Naive thymus-derived CD8-positive, alpha-beta T cell (primary cell): Measurements from ENCODE around the gene ZNF222. TPM values are rescaled to one million over a fixed set of nuclear protein-coding genes. Genes with fewer than 3 reads are reported as not detected.

Experiments used
- ATAC-seq, 2 donors: fragments of 150-1000 bp; cut with Tn5 transposase in 1 of 2; sonication (Bioruptor Pico), chemical (Tn5 transposase) in 1 of 2; 1 replicate in 1 of 2; 2 replicates in 1 of 2; pipeline ENCODE4 v1.10.0; 2021; ENCODE audit warnings: mild to moderate bottlenecking in 2 of 2, moderate library complexity in 2 of 2
- POLR2A ChIA-PET: fragments of 350-600 bp; sonication (Branson Sonifier 250); formaldehyde crosslinking; loops from one replicate; lab custom pipeline; 2021; ENCODE audit warnings: antibody characterized with exemption; lab: Charles Lee
- DNase-seq, 10 donors: peaks; one replicate each; pipeline versions ENCODE4 v3.0.0 to v3.0.0-alpha.2; 2020 to 2022
- H3K27ac Mint-ChIP-seq, 10 donors: one replicate each; pipeline ENCODE4 v1.8.0; 2020 to 2022; ENCODE audit warnings: mild to moderate bottlenecking in 10 of 10, mixed read lengths in 10 of 10, moderate library complexity in 4 of 10, inconsistent platforms in 1 of 10
- H3K27me3 Mint-ChIP-seq, 5 donors: one replicate each; pipeline ENCODE4 v1.8.0; 2021 to 2022; ENCODE audit warnings: mixed read lengths in 5 of 5
- H3K36me3 Mint-ChIP-seq, 3 donors: one replicate each; pipeline ENCODE4 v1.8.0; 2020 to 2022; ENCODE audit warnings: mixed read lengths in 3 of 3, mild to moderate bottlenecking in 2 of 3, inconsistent platforms in 1 of 3
- H3K4me1 Mint-ChIP-seq, 4 donors: one replicate each; pipeline ENCODE4 v1.8.0; 2021 to 2022; ENCODE audit warnings: mixed read lengths in 4 of 4
- H3K4me3 Mint-ChIP-seq, 10 donors: one replicate each; pipeline ENCODE4 v1.8.0; 2020 to 2022; ENCODE audit warnings: mild to moderate bottlenecking in 10 of 10, mixed read lengths in 10 of 10, moderate library complexity in 6 of 10, inconsistent platforms in 1 of 10
- H3K9me3 Mint-ChIP-seq, 9 donors: one replicate each; pipeline ENCODE4 v1.8.0; 2020 to 2022; ENCODE audit warnings: mixed read lengths in 9 of 9, mild to moderate bottlenecking in 3 of 9, inconsistent platforms in 1 of 9, moderate library complexity in 1 of 9
- polyA plus RNA-seq, 3 donors: library from polyadenylated mRNA; unstranded; fragments of 300-500 nt; fragmentation: Illumina TruSeq; gene quantifications; one replicate each; pipeline ENCODE4 v1.2.3, GENCODE V29; 2021
- total RNA-seq, 8 experiments: library from RNA in 2 of 8; stranded (reverse) in 2 of 8; gene quantifications; one replicate each; pipeline ENCODE4 v1.2.3 and lab custom pipeline; 2021 to 2026

The ZNF222 gene
- total and polyA plus RNA-seq, 5 experiments from 2014 or later: 0.99 to 9.2 (median 3.9) TPM

- H3K4me3 Mint-ChIP-seq: peak overlapping the region in 1 of 10 donors; percentile 23
- no peaks in the 10 kb centered on the region for H3K27me3 Mint-ChIP-seq
Observed at GRCh38 chr19:44007473-44007872, 17.7 kb upstream of the ZNF222 start.

DNA sequence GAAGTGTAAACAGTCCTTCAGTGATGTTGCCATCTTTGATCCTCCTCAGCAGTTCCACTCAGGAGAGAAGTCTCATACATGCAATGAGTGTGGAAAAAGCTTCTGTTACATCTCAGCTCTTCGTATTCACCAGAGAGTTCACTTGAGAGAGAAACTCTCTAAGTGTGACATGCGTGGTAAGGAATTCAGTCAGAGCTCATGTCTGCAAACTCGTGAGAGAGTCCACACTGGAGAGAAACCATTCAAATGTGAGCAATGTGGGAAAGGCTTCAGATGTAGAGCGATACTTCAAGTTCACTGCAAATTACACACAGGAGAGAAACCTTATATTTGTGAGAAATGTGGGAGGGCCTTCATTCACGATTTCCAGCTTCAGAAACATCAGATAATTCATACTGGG lies 14.7 kb upstream of the ZNF222 start:
- H3K4me1 Mint-ChIP-seq: peaks cover 0 to 10% (median 0%) of the 10 kb centered on the region in 4 donors
- ATAC-seq (no peak), DNase-seq (no peak)
- no peaks in the 10 kb centered on the region for H3K27me3 Mint-ChIP-seq
- peaks cover 65 to 92% (median 87%) of the 10 kb centered on the region in 3 donors for H3K36me3 Mint-ChIP-seq
- POLR2A ChIA-PET: no interaction called here
- H3K27ac Mint-ChIP-seq: no peak overlapping the region
- peaks cover 29 to 99% (median 84%) of the 10 kb centered on the region in 9 donors for H3K9me3 Mint-ChIP-seq
- H3K4me3 Mint-ChIP-seq: no peak overlapping the region

More at GRCh38 chr19:44007473-44007872, 17.7 kb upstream of the ZNF222 start:
- Mint-ChIP-seq H3K9me3 (peaks cover 26 to 81% (median 59%) of the 10 kb centered on the region in 9 donors), H3K4me1 (peaks cover 6 to 26% (median 15%) of the 10 kb centered on the region in 4 donors), H3K36me3 (peaks cover 67 to 71% (median 69%) of the 10 kb centered on the region in 3 donors), H3K27ac (no peak overlapping the region)
- DNase-seq (no peak), ATAC-seq (no peak)
- POLR2A ChIA-PET: no interaction called here

DNA sequence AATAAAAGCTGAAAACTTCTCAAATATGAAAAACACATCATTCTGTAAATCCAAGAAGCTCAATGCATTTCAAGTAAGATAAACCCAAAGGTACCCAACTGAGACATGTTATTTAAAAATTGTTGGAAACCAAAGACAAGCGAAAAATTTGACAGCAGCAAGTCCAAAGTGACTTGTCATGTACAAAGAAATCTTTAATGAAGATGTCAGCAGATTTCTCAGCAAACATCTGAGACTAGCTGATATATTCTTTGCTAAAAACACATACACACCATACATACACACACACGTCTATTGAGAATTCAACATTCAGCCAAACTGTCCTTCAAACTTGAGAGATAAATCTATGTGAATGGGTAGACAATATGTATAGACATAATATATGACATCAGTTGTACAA lies 5.7 kb upstream of the ZNF222 start:
- POLR2A ChIA-PET: interaction anchor here (0.8 kb wide), 1 partner anchor 16 kb away, joined by 3 read pairs; no protein-coding TSS in a partner anchor
- peaks cover 0 to 27% (median 18%) of the 10 kb centered on the region in 5 donors for H3K27me3 Mint-ChIP-seq
- H3K27ac Mint-ChIP-seq: no peak overlapping the region
- ATAC-seq (no peak), DNase-seq (no peak)
- peaks cover 0 to 61% (median 41%) of the 10 kb centered on the region in 3 donors for H3K36me3 Mint-ChIP-seq
- peaks cover 0 to 1% (median under 1%) of the 10 kb centered on the region in 4 donors for H3K4me1 Mint-ChIP-seq
- H3K9me3 Mint-ChIP-seq: peaks cover 15 to 77% (median 51%) of the 10 kb centered on the region in 9 donors
- H3K4me3 Mint-ChIP-seq: no peak overlapping the region

GRCh38 chr19:44021221-44021620 lies 4.0 kb upstream of the ZNF222 start:
- H3K27me3 Mint-ChIP-seq: peaks cover 0 to 27% (median 18%) of the 10 kb centered on the region in 5 donors
- POLR2A ChIA-PET: no interaction called here
- ATAC-seq (no peak), DNase-seq (no peak)
- peaks cover 14 to 18% (median 16%) of the 10 kb centered on the region in 4 donors for H3K4me1 Mint-ChIP-seq
- H3K9me3 Mint-ChIP-seq: peaks cover 5 to 72% (median 45%) of the 10 kb centered on the region in 9 donors
- H3K4me3 Mint-ChIP-seq: no peak overlapping the region
- H3K27ac Mint-ChIP-seq: no peak overlapping the region
- H3K36me3 Mint-ChIP-seq: peaks cover 4 to 53% (median 41%) of the 10 kb centered on the region in 3 donors

- peak overlapping the region; percentile 82 to 98 (median 94) for H3K27ac Mint-ChIP-seq
- DNase-seq (no peak), ATAC-seq (no peak)
- H3K27me3 Mint-ChIP-seq: peaks cover 0 to 12% (median 6%) of the 10 kb centered on the region in 5 donors
- peaks cover 16 to 35% (median 25%) of the 10 kb centered on the region in 4 donors for H3K4me1 Mint-ChIP-seq
- peaks cover 37 to 52% (median 51%) of the 10 kb centered on the region in 3 donors for H3K36me3 Mint-ChIP-seq
- POLR2A ChIA-PET: interaction anchor here (1.5 kb wide), 1 partner anchor 26 kb away, joined by 6 read pairs; the partner anchor contains the start of gene ZNF223
- H3K9me3 Mint-ChIP-seq: peaks cover 0 to 64% (median 41%) of the 10 kb centered on the region in 9 donors
- H3K4me3 Mint-ChIP-seq: peak overlapping the region; percentile 96 to 100 (median 99)
Observed at GRCh38 chr19:44024900-44025216, 321 bp upstream of the ZNF222 start.

GRCh38 chr19:44026622-44027021 lies 1.4 kb downstream of the ZNF222 start:
- no peak for ATAC-seq
- Mint-ChIP-seq H3K9me3 (peaks cover 0 to 65% (median 40%) of the 10 kb centered on the region in 9 donors), H3K4me3 (peak overlapping the region in 9 of 10 donors; percentile 28 to 100 (median 97)), H3K27me3 (no peaks in the 10 kb centered on the region), H3K4me1 (peaks cover 16 to 35% (median 25%) of the 10 kb centered on the region in 4 donors), H3K36me3 (peaks cover 52 to 64% (median 54%) of the 10 kb centered on the region in 3 donors), H3K27ac (peak overlapping the region in 2 of 10 donors; percentile 18 to 81)
- DNase-seq: no peak
- POLR2A ChIA-PET: no interaction called here

GRCh38 chr19:44032001-44032610 lies 6.9 kb downstream of the ZNF222 start:
- Mint-ChIP-seq H3K27ac (no peak overlapping the region), H3K4me1 (peaks cover 0 to 12% (median 6%) of the 10 kb centered on the region in 4 donors)
- POLR2A ChIA-PET: no interaction called here

DNA sequence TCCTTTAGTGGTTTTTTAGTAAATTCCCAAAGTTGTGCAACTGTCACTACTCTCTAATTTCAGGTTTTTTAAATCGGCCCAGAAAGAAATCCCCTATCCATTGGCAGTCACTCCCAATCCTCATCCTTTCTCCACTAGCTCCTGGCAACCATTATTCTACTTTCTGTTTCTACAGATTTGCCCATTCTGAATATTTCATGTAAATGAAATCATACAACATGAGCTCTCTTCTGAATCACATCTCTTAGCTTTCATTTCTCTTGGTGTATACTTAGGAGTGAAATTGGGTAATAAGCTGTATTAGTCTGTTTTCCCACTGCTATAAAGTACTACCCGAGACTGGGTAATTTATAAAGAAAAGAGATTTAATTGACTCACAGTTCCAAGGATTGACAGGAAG lies 17.0 kb downstream of the ZNF222 start:
- Mint-ChIP-seq H3K36me3 (peaks cover 0 to 69% (median 19%) of the 10 kb centered on the region in 3 donors), H3K27ac (no peak overlapping the region), H3K4me3 (no peak overlapping the region), H3K4me1 (no peaks in the 10 kb centered on the region), H3K9me3 (peaks cover 24 to 86% (median 55%) of the 10 kb centered on the region in 9 donors), H3K27me3 (peaks cover 5 to 33% (median 16%) of the 10 kb centered on the region in 5 donors)
- DNase-seq (no peak), ATAC-seq (no peak)
- POLR2A ChIA-PET: no interaction called here

More at GRCh38 chr19:44032001-44032610, 6.9 kb downstream of the ZNF222 start:
- Mint-ChIP-seq H3K4me3 (no peak overlapping the region), H3K36me3 (peaks cover 56 to 80% (median 75%) of the 10 kb centered on the region in 3 donors), H3K9me3 (peaks cover 17 to 97% (median 72%) of the 10 kb centered on the region in 9 donors), H3K27me3 (no peaks in the 10 kb centered on the region)
- ATAC-seq: no peak
- DNase-seq: no peak

GRCh38 chr19:44050740-44051649 lies 25.8 kb downstream of the ZNF222 start:
- ATAC-seq (peak; percentile 70 to 75), DNase-seq (peak in 2 of 10 donors; percentile 13 to 15)
- Mint-ChIP-seq H3K4me3 (peak overlapping the region; percentile 91 to 99 (median 96)), H3K27ac (peak overlapping the region; percentile 67 to 94 (median 86)), H3K36me3 (peaks cover 22 to 44% (median 35%) of the 10 kb centered on the region in 3 donors), H3K9me3 (peaks cover 13 to 42% (median 26%) of the 10 kb centered on the region in 9 donors), H3K4me1 (peaks cover 13 to 32% (median 22%) of the 10 kb centered on the region in 4 donors), H3K27me3 (peaks cover 1 to 14% (median 4%) of the 10 kb centered on the region in 5 donors)
- POLR2A ChIA-PET: interaction anchor here (1.1 to 1.5 kb wide), 6 partner anchors 12 to 161 kb away, joined by 3 to 6 read pairs (median 4); partner anchors contain the start of genes ZNF222, ZNF226 and ZNF227

GRCh38 chr19:44051650-44052402 lies 26.6 kb downstream of the ZNF222 start, which contains the start of gene ZNF223:
ZNF223 (plus strand) TSS chr19:44052036; CDS start chr19:44055177, 3,141 bp downstream.
- H3K36me3 Mint-ChIP-seq: peaks cover 28 to 42% (median 37%) of the 10 kb centered on the region in 3 donors
- peaks cover 13 to 32% (median 22%) of the 10 kb centered on the region in 4 donors for H3K4me1 Mint-ChIP-seq
- peak within 1 kb of the TSS; percentile 91 to 99 (median 96) for H3K4me3 Mint-ChIP-seq
- peak; percentile 78 to 84 for ATAC-seq
- peak; percentile 34 to 70 (median 52) for DNase-seq
- H3K27me3 Mint-ChIP-seq: peaks cover 0 to 12% (median 3%) of the 10 kb centered on the region in 5 donors
- H3K9me3 Mint-ChIP-seq: peaks cover 11 to 43% (median 24%) of the 10 kb centered on the region in 9 donors
- POLR2A ChIA-PET: interaction anchor here (1.1 to 1.5 kb wide), 5 partner anchors 21 to 160 kb away, joined by 3 to 6 read pairs (median 4); partner anchors contain the start of genes ZNF222, ZNF226 and ZNF227
- peak within 1 kb of the TSS; percentile 67 to 94 (median 86) for H3K27ac Mint-ChIP-seq

- DNase-seq (no peak), ATAC-seq (no peak)
- peaks cover 9 to 73% (median 38%) of the 10 kb centered on the region in 9 donors for H3K9me3 Mint-ChIP-seq
- peaks cover 58 to 72% (median 58%) of the 10 kb centered on the region in 3 donors for H3K36me3 Mint-ChIP-seq
- POLR2A ChIA-PET: no interaction called here
- H3K4me3 Mint-ChIP-seq: peak overlapping the region in 1 of 10 donors; percentile 29
- no peak overlapping the region for H3K27ac Mint-ChIP-seq
- no peaks in the 10 kb centered on the region for H3K27me3 Mint-ChIP-seq
- peaks cover 11 to 29% (median 18%) of the 10 kb centered on the region in 4 donors for H3K4me1 Mint-ChIP-seq
Observed at GRCh38 chr19:44055870-44056269, 30.7 kb downstream of the ZNF222 start.
